WTC11 (cell line): Measurements from ENCODE around the gene SPOCK1. TPM values are rescaled to one million over a fixed set of nuclear protein-coding genes. Genes with fewer than 3 reads are reported as not detected.

Experiments
- ATAC-seq: fragments of 200-7000 bp; cut with Tn5 transposase; 2 replicates; pipeline ENCODE4 v1.10.0; 2021; ENCODE audit warnings: mild to moderate bottlenecking, moderate library complexity
- CTCF ChIA-PET: fragments of 300-600 bp; sonication (Branson Sonifier 250); formaldehyde crosslinking; loops from one replicate; lab custom pipeline; 2021; ENCODE audit warnings: antibody characterized with exemption; lab: Charles Lee
- POLR2A ChIA-PET: fragments of 350-600 bp; sonication (Branson Sonifier 250); formaldehyde crosslinking; loops from one replicate; lab custom pipeline; 2021; ENCODE audit warnings: antibody characterized with exemption; lab: Charles Lee
- DNase-seq: peaks from one replicate; pipeline ENCODE4 v3.0.0; 2021; ENCODE audit warnings: low spot score
- H3K27ac Mint-ChIP-seq: 2 replicates; pipeline ENCODE4 v1.8.0; 2021; ENCODE audit warnings: mixed read lengths
- H3K27me3 Mint-ChIP-seq: 2 replicates; pipeline ENCODE4 v1.8.0; 2021; ENCODE audit warnings: low read depth, mild to moderate bottlenecking, moderate library complexity, mixed read lengths
- H3K36me3 Mint-ChIP-seq: 2 replicates; pipeline ENCODE4 v1.8.0; 2021; ENCODE audit warnings: mixed read lengths
- H3K4me1 Mint-ChIP-seq: 2 replicates; pipeline ENCODE4 v1.8.0; 2022; ENCODE audit warnings: mixed read lengths
- H3K4me3 Mint-ChIP-seq: 2 replicates; pipeline ENCODE4 v1.8.0; 2021; ENCODE audit warnings: mild to moderate bottlenecking, moderate library complexity, mixed read lengths
- H3K9me3 Mint-ChIP-seq: 2 replicates; pipeline ENCODE4 v1.8.0; 2021; ENCODE audit warnings: mixed read lengths
- EMX1 ChIP-seq: fragments of 250-450 bp; sonication (Bioruptor Pico); IDR thresholded peaks from 2 replicates; pipeline ENCODE4 v1.8.0; 2021; ENCODE audit warnings: mild to moderate bottlenecking
- FOXP1 ChIP-seq: sonication (generic); formaldehyde crosslinking; IDR thresholded peaks from 2 replicates; pipeline ENCODE4 v1.8.0; 2022; ENCODE audit warnings: missing genetic modification reagents, mild to moderate bottlenecking, moderate library complexity, borderline replicate concordance
- NFE2L1 ChIP-seq: sonication (generic); formaldehyde crosslinking; IDR thresholded peaks from 2 replicates; pipeline ENCODE4 v1.8.1; 2023; ENCODE audit warnings: missing genetic modification reagents
- ZBTB21 ChIP-seq: sonication (generic); formaldehyde crosslinking; IDR thresholded peaks from 2 replicates; pipeline ENCODE4 v1.8.1; 2023; ENCODE audit warnings: mild to moderate bottlenecking, missing genetic modification reagents, borderline replicate concordance
- ZNF219 ChIP-seq: sonication (generic); formaldehyde crosslinking; IDR thresholded peaks from 2 replicates; pipeline ENCODE4 v1.8.0; 2023; ENCODE audit warnings: missing genetic modification reagents, mild to moderate bottlenecking, borderline replicate concordance
- ZNF423 ChIP-seq: fragments of 250-450 bp; sonication (Bioruptor Pico); IDR thresholded peaks from 2 replicates; pipeline ENCODE4 v2.1.2; 2022; ENCODE audit warnings: mild to moderate bottlenecking, moderate library complexity
- ZNF671 ChIP-seq: fragments of 250-450 bp; sonication (Bioruptor Pico); IDR thresholded peaks from 2 replicates; pipeline ENCODE4 v1.8.0; 2021; ENCODE audit warnings: mild to moderate bottlenecking
- total RNA-seq: library from RNA; stranded (reverse); gene quantifications from 3 replicates; pipeline ENCODE4 v1.2.3, GENCODE V29; 2021
- TF ChIP-seq, protein P1 (sequence below): sonication (generic); formaldehyde crosslinking; IDR thresholded peaks from 2 replicates; pipeline ENCODE4 v1.8.0; 2022; ENCODE audit warnings: missing genetic modification reagents
- TF ChIP-seq, protein P2 (sequence below): sonication (generic); formaldehyde crosslinking; IDR thresholded peaks from 2 replicates; pipeline ENCODE4 v1.8.0; 2022; ENCODE audit warnings: mild to moderate bottlenecking, missing genetic modification reagents
- TF ChIP-seq, protein P3 (sequence below): sonication (generic); formaldehyde crosslinking; IDR thresholded peaks from 2 replicates; pipeline ENCODE4 v1.8.0; 2023; ENCODE audit warnings: missing genetic modification reagents
- TF ChIP-seq, protein P4 (sequence below): fragments of 250-450 bp; sonication (Bioruptor Pico); IDR thresholded peaks from 2 replicates; pipeline ENCODE4 v2.1.2; 2022; ENCODE audit warnings: mild to moderate bottlenecking, moderate library complexity
- TF ChIP-seq, protein P5 (sequence below): fragments of 250-450 bp; sonication (Bioruptor Pico); IDR thresholded peaks from 2 replicates; pipeline ENCODE4 v1.9.0; 2021; ENCODE audit warnings: mild to moderate bottlenecking, borderline replicate concordance
- TF ChIP-seq, protein P6 (sequence below): sonication (generic); formaldehyde crosslinking; IDR thresholded peaks from 2 replicates; pipeline ENCODE4 v1.8.1; 2022; ENCODE audit warnings: low read depth, missing genetic modification reagents, borderline replicate concordance
- TF ChIP-seq, protein P7 (sequence below): sonication (generic); formaldehyde crosslinking; IDR thresholded peaks from 2 replicates; pipeline ENCODE4 v1.8.0; 2023; ENCODE audit warnings: missing genetic modification reagents, mild to moderate bottlenecking, borderline replicate concordance

SPOCK1 gene
- total RNA-seq, 1 experiment from 2014 or later = 15.2 TPM

DNA sequence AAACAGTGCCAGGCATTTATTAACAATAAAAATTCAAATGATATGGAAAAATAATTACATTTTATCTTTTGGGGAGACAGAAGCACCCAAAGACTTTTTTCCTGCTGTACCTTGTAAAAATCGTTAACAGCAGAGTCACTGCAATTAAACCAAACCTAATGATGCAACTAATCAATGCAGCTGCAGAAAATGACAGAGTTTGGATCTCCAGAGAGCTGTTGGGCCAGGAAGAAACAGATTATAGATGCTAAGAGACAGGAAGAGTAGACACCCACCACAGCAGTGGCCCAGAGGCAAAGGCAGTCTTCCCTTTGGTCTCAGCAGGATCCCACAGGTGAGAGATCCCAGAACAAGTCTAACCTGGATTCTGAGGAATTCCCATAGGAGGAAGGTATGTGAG is 53.0 kb downstream of the SPOCK1 start (continued):
- TF ChIP-seq, protein P1, sequence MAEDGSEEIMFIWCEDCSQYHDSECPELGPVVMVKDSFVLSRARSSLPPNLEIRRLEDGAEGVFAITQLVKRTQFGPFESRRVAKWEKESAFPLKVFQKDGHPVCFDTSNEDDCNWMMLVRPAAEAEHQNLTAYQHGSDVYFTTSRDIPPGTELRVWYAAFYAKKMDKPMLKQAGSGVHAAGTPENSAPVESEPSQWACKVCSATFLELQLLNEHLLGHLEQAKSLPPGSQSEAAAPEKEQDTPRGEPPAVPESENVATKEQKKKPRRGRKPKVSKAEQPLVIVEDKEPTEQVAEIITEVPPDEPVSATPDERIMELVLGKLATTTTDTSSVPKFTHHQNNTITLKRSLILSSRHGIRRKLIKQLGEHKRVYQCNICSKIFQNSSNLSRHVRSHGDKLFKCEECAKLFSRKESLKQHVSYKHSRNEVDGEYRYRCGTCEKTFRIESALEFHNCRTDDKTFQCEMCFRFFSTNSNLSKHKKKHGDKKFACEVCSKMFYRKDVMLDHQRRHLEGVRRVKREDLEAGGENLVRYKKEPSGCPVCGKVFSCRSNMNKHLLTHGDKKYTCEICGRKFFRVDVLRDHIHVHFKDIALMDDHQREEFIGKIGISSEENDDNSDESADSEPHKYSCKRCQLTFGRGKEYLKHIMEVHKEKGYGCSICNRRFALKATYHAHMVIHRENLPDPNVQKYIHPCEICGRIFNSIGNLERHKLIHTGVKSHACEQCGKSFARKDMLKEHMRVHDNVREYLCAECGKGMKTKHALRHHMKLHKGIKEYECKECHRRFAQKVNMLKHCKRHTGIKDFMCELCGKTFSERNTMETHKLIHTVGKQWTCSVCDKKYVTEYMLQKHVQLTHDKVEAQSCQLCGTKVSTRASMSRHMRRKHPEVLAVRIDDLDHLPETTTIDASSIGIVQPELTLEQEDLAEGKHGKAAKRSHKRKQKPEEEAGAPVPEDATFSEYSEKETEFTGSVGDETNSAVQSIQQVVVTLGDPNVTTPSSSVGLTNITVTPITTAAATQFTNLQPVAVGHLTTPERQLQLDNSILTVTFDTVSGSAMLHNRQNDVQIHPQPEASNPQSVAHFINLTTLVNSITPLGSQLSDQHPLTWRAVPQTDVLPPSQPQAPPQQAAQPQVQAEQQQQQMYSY (CRISPR knock-in tag) = no peak
- TF ChIP-seq, protein P2, sequence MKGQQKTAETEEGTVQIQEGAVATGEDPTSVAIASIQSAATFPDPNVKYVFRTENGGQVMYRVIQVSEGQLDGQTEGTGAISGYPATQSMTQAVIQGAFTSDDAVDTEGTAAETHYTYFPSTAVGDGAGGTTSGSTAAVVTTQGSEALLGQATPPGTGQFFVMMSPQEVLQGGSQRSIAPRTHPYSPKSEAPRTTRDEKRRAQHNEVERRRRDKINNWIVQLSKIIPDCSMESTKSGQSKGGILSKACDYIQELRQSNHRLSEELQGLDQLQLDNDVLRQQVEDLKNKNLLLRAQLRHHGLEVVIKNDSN (CRISPR knock-in tag) = no peak
- TF ChIP-seq ZBTB21 (CRISPR knock-in tag) (no peak), NFE2L1 (CRISPR knock-in tag) (no peak), FOXP1 (CRISPR knock-in tag) (no peak)
- TF ChIP-seq, protein P3, sequence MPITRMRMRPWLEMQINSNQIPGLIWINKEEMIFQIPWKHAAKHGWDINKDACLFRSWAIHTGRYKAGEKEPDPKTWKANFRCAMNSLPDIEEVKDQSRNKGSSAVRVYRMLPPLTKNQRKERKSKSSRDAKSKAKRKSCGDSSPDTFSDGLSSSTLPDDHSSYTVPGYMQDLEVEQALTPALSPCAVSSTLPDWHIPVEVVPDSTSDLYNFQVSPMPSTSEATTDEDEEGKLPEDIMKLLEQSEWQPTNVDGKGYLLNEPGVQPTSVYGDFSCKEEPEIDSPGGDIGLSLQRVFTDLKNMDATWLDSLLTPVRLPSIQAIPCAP = no peak
- TF ChIP-seq, protein P4, sequence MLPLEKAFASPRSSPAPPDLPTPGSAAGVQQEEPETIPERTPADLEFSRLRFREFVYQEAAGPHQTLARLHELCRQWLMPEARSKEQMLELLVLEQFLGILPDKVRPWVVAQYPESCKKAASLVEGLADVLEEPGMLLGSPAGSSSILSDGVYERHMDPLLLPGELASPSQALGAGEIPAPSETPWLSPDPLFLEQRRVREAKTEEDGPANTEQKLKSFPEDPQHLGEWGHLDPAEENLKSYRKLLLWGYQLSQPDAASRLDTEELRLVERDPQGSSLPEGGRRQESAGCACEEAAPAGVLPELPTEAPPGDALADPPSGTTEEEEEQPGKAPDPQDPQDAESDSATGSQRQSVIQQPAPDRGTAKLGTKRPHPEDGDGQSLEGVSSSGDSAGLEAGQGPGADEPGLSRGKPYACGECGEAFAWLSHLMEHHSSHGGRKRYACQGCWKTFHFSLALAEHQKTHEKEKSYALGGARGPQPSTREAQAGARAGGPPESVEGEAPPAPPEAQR (CRISPR knock-in tag) = no peak
- TF ChIP-seq, protein P5, sequence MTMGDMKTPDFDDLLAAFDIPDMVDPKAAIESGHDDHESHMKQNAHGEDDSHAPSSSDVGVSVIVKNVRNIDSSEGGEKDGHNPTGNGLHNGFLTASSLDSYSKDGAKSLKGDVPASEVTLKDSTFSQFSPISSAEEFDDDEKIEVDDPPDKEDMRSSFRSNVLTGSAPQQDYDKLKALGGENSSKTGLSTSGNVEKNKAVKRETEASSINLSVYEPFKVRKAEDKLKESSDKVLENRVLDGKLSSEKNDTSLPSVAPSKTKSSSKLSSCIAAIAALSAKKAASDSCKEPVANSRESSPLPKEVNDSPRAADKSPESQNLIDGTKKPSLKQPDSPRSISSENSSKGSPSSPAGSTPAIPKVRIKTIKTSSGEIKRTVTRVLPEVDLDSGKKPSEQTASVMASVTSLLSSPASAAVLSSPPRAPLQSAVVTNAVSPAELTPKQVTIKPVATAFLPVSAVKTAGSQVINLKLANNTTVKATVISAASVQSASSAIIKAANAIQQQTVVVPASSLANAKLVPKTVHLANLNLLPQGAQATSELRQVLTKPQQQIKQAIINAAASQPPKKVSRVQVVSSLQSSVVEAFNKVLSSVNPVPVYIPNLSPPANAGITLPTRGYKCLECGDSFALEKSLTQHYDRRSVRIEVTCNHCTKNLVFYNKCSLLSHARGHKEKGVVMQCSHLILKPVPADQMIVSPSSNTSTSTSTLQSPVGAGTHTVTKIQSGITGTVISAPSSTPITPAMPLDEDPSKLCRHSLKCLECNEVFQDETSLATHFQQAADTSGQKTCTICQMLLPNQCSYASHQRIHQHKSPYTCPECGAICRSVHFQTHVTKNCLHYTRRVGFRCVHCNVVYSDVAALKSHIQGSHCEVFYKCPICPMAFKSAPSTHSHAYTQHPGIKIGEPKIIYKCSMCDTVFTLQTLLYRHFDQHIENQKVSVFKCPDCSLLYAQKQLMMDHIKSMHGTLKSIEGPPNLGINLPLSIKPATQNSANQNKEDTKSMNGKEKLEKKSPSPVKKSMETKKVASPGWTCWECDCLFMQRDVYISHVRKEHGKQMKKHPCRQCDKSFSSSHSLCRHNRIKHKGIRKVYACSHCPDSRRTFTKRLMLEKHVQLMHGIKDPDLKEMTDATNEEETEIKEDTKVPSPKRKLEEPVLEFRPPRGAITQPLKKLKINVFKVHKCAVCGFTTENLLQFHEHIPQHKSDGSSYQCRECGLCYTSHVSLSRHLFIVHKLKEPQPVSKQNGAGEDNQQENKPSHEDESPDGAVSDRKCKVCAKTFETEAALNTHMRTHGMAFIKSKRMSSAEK = no peak

DNA sequence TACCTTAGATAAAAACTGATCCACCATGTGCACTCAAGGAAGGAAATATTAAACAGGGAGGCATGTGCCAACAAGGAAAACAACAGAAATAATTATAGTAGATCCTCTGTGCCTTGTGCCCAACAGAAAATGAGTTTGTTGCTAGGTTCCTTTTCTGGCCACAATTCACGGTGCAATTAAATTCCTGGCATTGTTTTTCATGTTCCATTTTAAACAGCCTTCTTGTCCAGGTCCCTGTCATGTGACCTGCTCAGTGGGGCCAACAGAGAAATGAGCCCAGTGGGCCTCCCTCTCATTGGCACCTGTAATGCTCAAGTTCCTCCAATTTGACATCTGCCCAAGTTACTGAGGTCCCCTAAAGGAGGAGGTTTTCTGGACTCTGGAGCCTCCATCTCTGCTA is 56.5 kb downstream of the SPOCK1 start:
- ChIA-PET POLR2A (no interaction called here), CTCF (interaction anchor here (1.5 kb wide), 1 partner anchor 123 kb away, joined by 4 read pairs; no protein-coding TSS in a partner anchor)
- no peak overlapping the region for H3K27ac Mint-ChIP-seq
- H3K36me3 Mint-ChIP-seq = no peaks in the 10 kb centered on the region
- ATAC-seq (no peak), DNase-seq (no peak)
- H3K4me3 Mint-ChIP-seq = no peak overlapping the region
- H3K9me3 Mint-ChIP-seq = no peaks in the 10 kb centered on the region
- peaks cover 4% of the 10 kb centered on the region for H3K4me1 Mint-ChIP-seq
- TF ChIP-seq, protein P6, sequence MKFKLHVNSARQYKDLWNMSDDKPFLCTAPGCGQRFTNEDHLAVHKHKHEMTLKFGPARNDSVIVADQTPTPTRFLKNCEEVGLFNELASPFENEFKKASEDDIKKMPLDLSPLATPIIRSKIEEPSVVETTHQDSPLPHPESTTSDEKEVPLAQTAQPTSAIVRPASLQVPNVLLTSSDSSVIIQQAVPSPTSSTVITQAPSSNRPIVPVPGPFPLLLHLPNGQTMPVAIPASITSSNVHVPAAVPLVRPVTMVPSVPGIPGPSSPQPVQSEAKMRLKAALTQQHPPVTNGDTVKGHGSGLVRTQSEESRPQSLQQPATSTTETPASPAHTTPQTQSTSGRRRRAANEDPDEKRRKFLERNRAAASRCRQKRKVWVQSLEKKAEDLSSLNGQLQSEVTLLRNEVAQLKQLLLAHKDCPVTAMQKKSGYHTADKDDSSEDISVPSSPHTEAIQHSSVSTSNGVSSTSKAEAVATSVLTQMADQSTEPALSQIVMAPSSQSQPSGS (CRISPR knock-in tag) = no peak
- TF ChIP-seq EMX1 (no peak), ZNF423 (CRISPR knock-in tag) (no peak), ZNF219 (CRISPR knock-in tag) (no peak), ZNF671 (no peak)
- TF ChIP-seq, protein P1 (CRISPR knock-in tag) = no peak
- TF ChIP-seq, protein P7, sequence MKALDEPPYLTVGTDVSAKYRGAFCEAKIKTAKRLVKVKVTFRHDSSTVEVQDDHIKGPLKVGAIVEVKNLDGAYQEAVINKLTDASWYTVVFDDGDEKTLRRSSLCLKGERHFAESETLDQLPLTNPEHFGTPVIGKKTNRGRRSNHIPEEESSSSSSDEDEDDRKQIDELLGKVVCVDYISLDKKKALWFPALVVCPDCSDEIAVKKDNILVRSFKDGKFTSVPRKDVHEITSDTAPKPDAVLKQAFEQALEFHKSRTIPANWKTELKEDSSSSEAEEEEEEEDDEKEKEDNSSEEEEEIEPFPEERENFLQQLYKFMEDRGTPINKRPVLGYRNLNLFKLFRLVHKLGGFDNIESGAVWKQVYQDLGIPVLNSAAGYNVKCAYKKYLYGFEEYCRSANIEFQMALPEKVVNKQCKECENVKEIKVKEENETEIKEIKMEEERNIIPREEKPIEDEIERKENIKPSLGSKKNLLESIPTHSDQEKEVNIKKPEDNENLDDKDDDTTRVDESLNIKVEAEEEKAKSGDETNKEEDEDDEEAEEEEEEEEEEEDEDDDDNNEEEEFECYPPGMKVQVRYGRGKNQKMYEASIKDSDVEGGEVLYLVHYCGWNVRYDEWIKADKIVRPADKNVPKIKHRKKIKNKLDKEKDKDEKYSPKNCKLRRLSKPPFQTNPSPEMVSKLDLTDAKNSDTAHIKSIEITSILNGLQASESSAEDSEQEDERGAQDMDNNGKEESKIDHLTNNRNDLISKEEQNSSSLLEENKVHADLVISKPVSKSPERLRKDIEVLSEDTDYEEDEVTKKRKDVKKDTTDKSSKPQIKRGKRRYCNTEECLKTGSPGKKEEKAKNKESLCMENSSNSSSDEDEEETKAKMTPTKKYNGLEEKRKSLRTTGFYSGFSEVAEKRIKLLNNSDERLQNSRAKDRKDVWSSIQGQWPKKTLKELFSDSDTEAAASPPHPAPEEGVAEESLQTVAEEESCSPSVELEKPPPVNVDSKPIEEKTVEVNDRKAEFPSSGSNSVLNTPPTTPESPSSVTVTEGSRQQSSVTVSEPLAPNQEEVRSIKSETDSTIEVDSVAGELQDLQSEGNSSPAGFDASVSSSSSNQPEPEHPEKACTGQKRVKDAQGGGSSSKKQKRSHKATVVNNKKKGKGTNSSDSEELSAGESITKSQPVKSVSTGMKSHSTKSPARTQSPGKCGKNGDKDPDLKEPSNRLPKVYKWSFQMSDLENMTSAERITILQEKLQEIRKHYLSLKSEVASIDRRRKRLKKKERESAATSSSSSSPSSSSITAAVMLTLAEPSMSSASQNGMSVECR = no peak
- TF ChIP-seq, all 79 proteins: peak for 0
- no peaks in the 10 kb centered on the region for H3K27me3 Mint-ChIP-seq
